ENCODE measurements around the gene LRRC14B. TPM values are rescaled to one million over a fixed set of nuclear protein-coding genes. Genes with fewer than 3 reads are reported as not detected.

The LRRC14B gene
- not detected in 2 replicates for total RNA-seq
- polyA plus RNA-seq = not detected in 2 replicates
- not detected in 2 replicates for polyA plus RNA-seq (2012)
- not detected in 2 replicates for polyA minus RNA-seq (ENCODE audit: low replicate concordance)

DNA sequence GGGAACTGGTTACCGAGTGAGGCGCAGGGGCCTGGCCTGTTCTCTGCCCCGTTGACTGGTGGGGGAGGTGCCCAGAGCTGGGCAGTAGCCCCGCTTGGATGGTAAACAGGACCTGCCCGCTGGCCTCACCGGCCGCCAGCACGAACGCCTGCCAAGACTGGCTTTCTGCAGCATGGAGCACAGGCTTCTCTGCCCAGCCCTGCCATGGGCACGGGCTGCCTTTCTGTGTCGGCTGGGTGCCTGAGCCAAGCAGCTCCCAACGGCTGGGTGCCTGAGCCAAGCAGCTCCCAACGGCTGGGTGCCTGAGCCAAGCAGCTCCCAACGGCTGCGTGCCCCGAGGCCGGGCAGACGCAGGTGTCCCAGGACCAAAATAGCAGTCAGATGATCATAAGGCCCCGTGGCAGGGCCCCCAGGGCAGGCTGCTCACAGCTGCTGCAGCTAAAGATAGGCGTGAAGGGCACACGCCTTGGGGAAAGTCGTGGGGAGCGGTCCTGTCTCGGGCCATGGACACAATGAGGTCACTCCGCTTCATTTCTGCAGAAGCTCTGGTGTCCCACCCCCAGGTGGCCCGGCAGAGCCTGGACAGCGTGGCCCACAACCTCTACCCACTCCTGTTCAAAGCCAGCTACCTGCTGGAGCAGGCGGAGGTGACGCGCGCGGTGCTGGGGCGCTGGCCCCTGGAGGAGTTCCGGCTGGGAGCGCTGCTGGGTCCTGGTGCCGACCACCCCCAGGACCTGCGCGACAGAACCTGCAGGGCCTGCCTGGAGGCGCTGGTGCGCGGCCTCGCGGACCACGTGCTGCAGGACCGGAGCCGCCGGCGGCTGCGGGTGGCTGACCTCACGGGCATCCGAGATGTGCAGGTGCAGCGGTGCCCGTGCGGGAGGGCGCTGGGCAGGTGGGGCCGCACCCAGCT lies at the start of gene LRRC14B:
Gene LRRC14B, plus strand, starts transcription at position 460 of the 913 bp plus-strand sequence. Its CDS starts 44 bp downstream, at position 504.
- Histone ChIP-seq H3K27ac (ENCODE audit: insufficient read depth, low read length) (no peak within 1 kb of the TSS), H3K4me3 (replicated peaks in 1 of 4; ENCODE audit: control extremely low read depth in 1 of 4, insufficient read depth in 1 of 4, low read depth in 3 of 4, low read length in 4 of 4) (no peak within 1 kb of the TSS), H3K79me2 (ENCODE audit: control insufficient read depth, insufficient read depth, low read length) (no peaks in the 10 kb centered on the region), H3K36me3 (ENCODE audit: control insufficient read depth, insufficient read depth, low read length) (no peaks in the 10 kb centered on the region), H3K27me3 (ENCODE audit: control insufficient read depth, insufficient read depth, low read length) (peaks cover 4% of the 10 kb centered on the region), H3K4me1 (ENCODE audit: control insufficient read depth, extremely low read depth, insufficient read depth, low read length) (peaks cover 3% of the 10 kb centered on the region), H4K20me1 (ENCODE audit: control insufficient read depth, extremely low read depth, insufficient read depth, low read length) (no peaks in the 10 kb centered on the region), H3K4me2 (ENCODE audit: extremely low read depth, insufficient read depth, low read length) (no peak within 1 kb of the TSS), H3K9ac (ENCODE audit: insufficient read depth, low read length) (no peak within 1 kb of the TSS), H3K9me3 (ENCODE audit: control insufficient read depth, insufficient read depth, low read depth, low read length) (no peaks in the 10 kb centered on the region), H2AFZ (ENCODE audit: low read length) (no peak within 1 kb of the TSS)
- TF ChIP-seq, protein P1, sequence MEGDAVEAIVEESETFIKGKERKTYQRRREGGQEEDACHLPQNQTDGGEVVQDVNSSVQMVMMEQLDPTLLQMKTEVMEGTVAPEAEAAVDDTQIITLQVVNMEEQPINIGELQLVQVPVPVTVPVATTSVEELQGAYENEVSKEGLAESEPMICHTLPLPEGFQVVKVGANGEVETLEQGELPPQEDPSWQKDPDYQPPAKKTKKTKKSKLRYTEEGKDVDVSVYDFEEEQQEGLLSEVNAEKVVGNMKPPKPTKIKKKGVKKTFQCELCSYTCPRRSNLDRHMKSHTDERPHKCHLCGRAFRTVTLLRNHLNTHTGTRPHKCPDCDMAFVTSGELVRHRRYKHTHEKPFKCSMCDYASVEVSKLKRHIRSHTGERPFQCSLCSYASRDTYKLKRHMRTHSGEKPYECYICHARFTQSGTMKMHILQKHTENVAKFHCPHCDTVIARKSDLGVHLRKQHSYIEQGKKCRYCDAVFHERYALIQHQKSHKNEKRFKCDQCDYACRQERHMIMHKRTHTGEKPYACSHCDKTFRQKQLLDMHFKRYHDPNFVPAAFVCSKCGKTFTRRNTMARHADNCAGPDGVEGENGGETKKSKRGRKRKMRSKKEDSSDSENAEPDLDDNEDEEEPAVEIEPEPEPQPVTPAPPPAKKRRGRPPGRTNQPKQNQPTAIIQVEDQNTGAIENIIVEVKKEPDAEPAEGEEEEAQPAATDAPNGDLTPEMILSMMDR (conservative IDR thresholded peaks at IDR 0.05 in 1 of 2, IDR thresholded peaks at IDR 0.05 in 1 of 2; ENCODE audit: low read depth in 1 of 2, low read length in 2 of 2) = no peak
- no peak for TF ChIP-seq EZH2 (IDR thresholded peaks at IDR 0.05; ENCODE audit: low read length, missing control alignments)
- DNase-seq (ENCODE audit: low read depth in 2 of 2) = no peak

DNA sequence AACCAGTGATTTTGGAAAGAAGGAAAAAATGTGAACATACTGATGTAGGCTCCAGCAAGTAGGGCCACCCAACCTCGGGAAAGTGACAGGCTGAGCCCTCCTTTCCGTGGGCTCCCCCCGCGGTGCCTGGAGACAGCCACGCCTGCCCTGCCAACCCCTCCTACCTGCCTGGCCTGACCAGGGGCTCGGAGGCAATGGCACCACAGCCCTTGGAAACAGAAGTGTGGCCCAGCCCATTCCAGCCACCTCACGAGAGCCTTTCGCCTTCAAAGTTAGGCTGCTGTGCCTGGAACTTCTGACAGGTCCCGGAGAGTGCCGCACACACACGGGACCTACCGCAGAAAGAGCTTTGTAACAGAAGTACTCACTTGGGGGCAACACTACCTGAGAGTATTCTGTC lies 49.5 kb upstream of the LRRC14B start:
- Histone ChIP-seq H3K4me2 (ENCODE audit: extremely low read depth, insufficient read depth, low read length) (no peak overlapping the region), H2AFZ (ENCODE audit: low read length) (no peak overlapping the region), H3K9me3 (ENCODE audit: control insufficient read depth, insufficient read depth, low read depth, low read length) (no peaks in the 10 kb centered on the region), H3K27ac (ENCODE audit: insufficient read depth, low read length) (no peak overlapping the region), H3K4me1 (ENCODE audit: control insufficient read depth, extremely low read depth, insufficient read depth, low read length) (no peaks in the 10 kb centered on the region), H4K20me1 (ENCODE audit: control insufficient read depth, extremely low read depth, insufficient read depth, low read length) (no peaks in the 10 kb centered on the region), H3K9ac (ENCODE audit: insufficient read depth, low read length) (no peak overlapping the region), H3K27me3 (ENCODE audit: control insufficient read depth, insufficient read depth, low read length) (peaks cover 3% of the 10 kb centered on the region), H3K4me3 (replicated peaks in 1 of 4; ENCODE audit: control extremely low read depth in 1 of 4, insufficient read depth in 1 of 4, low read depth in 3 of 4, low read length in 4 of 4) (no peak overlapping the region), H3K36me3 (ENCODE audit: control insufficient read depth, insufficient read depth, low read length) (no peaks in the 10 kb centered on the region), H3K79me2 (ENCODE audit: control insufficient read depth, insufficient read depth, low read length) (no peaks in the 10 kb centered on the region)
- DNase-seq (ENCODE audit: low read depth in 2 of 2) = no peak
- no peak for TF ChIP-seq EZH2 (IDR thresholded peaks at IDR 0.05; ENCODE audit: low read length, missing control alignments)
- TF ChIP-seq, protein P1 (conservative IDR thresholded peaks at IDR 0.05 in 1 of 2, IDR thresholded peaks at IDR 0.05 in 1 of 2; ENCODE audit: low read depth in 1 of 2, low read length in 2 of 2) = no peak

DNA sequence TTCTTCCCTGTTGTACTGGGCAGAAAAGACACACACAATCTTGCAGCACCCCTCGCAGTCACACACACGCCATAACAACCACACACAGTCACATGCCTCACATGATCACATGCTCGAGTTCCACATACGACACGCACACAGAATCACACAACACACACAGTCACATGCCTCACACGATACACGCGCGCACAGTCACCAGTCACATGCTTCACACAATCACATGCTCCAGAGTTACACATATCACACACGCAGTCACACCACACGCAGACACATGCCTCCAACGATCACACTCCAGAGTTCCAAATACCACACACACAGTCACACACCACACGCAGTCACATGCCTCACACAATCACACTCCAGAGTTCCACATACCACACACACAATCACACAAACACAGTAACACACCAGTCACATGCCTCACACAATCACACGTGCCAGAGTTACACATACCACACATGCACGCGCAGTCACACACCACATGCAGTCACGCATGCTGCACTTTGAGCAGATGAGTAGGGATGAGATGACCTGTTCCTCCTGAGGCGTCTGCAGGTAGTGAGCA lies 49.0 kb upstream of the LRRC14B start:
- H3K4me1 ChIP-seq (ENCODE audit: control insufficient read depth, extremely low read depth, insufficient read depth, low read length) = no peaks in the 10 kb centered on the region
- H2AFZ ChIP-seq (ENCODE audit: low read length) = no peak overlapping the region
- H3K79me2 ChIP-seq (ENCODE audit: control insufficient read depth, insufficient read depth, low read length) = no peaks in the 10 kb centered on the region
- H3K9me3 ChIP-seq (ENCODE audit: control insufficient read depth, insufficient read depth, low read depth, low read length) = no peaks in the 10 kb centered on the region
- H4K20me1 ChIP-seq (ENCODE audit: control insufficient read depth, extremely low read depth, insufficient read depth, low read length) = no peaks in the 10 kb centered on the region
- peaks cover 3% of the 10 kb centered on the region for H3K27me3 ChIP-seq (ENCODE audit: control insufficient read depth, insufficient read depth, low read length)
- no peak for DNase-seq (ENCODE audit: low read depth in 2 of 2)
- H3K36me3 ChIP-seq (ENCODE audit: control insufficient read depth, insufficient read depth, low read length) = no peaks in the 10 kb centered on the region
- H3K27ac ChIP-seq (ENCODE audit: insufficient read depth, low read length) = no peak overlapping the region
- H3K4me3 ChIP-seq (replicated peaks in 1 of 4; ENCODE audit: control extremely low read depth in 1 of 4, insufficient read depth in 1 of 4, low read depth in 3 of 4, low read length in 4 of 4) = no peak overlapping the region
- TF ChIP-seq, protein P1 (conservative IDR thresholded peaks at IDR 0.05 in 1 of 2, IDR thresholded peaks at IDR 0.05 in 1 of 2; ENCODE audit: low read depth in 1 of 2, low read length in 2 of 2) = no peak
- no peak for TF ChIP-seq EZH2 (IDR thresholded peaks at IDR 0.05; ENCODE audit: low read length, missing control alignments)
- H3K9ac ChIP-seq (ENCODE audit: insufficient read depth, low read length) = no peak overlapping the region
- no peak overlapping the region for H3K4me2 ChIP-seq (ENCODE audit: extremely low read depth, insufficient read depth, low read length)
